ENCODE data around the gene DCAF17.

The DCAF17 gene, protein sequence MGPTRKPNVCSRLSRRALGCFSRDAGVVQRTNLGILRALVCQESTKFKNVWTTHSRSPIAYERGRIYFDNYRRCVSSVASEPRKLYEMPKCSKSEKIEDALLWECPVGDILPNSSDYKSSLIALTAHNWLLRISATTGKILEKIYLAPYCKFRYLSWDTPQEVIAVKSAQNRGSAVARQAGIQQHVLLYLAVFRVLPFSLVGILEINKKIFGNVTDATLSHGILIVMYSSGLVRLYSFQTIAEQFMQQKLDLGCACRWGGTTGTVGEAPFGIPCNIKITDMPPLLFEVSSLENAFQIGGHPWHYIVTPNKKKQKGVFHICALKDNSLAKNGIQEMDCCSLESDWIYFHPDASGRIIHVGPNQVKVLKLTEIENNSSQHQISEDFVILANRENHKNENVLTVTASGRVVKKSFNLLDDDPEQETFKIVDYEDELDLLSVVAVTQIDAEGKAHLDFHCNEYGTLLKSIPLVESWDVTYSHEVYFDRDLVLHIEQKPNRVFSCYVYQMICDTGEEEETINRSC

GRCh38 chr2:171434013-171434989 lies at the start of gene DCAF17:
DCAF17 (plus strand) TSS chr2:171434226; CDS start chr2:171434578, 352 bp downstream.
- H3K4me3 Mint-ChIP-seq = peak within 1 kb of the TSS; percentile 98
- H3K36me3 Mint-ChIP-seq = peaks cover 23% of the 10 kb centered on the region
- no peaks in the 10 kb centered on the region for H3K9me3 Mint-ChIP-seq (ENCODE audit: low read depth)
- H3K4me1 Mint-ChIP-seq (ENCODE audit: low read depth) = peaks cover 54% of the 10 kb centered on the region
- H3K27me3 Mint-ChIP-seq = no peaks in the 10 kb centered on the region
- H3K27ac Mint-ChIP-seq = peak within 1 kb of the TSS; percentile 99

GRCh38 chr2:171386627-171387026 lies 47.4 kb upstream of the DCAF17 start:
- no peaks in the 10 kb centered on the region for H3K9me3 Mint-ChIP-seq (ENCODE audit: low read depth)
- H3K4me1 Mint-ChIP-seq (ENCODE audit: low read depth) = peaks cover 5% of the 10 kb centered on the region
- no peak overlapping the region for H3K27ac Mint-ChIP-seq
- H3K27me3 Mint-ChIP-seq = no peaks in the 10 kb centered on the region
- H3K36me3 Mint-ChIP-seq = peaks cover 37% of the 10 kb centered on the region
- no peak overlapping the region for H3K4me3 Mint-ChIP-seq

- Mint-ChIP-seq H3K9me3 (ENCODE audit: low read depth) (no peaks in the 10 kb centered on the region), H3K4me1 (ENCODE audit: low read depth) (peaks cover 5% of the 10 kb centered on the region), H3K4me3 (no peak overlapping the region), H3K36me3 (peaks cover 37% of the 10 kb centered on the region), H3K27me3 (no peaks in the 10 kb centered on the region), H3K27ac (no peak overlapping the region)
Observed at GRCh38 chr2:171387052-171387451, 47.0 kb upstream of the DCAF17 start.

DNA sequence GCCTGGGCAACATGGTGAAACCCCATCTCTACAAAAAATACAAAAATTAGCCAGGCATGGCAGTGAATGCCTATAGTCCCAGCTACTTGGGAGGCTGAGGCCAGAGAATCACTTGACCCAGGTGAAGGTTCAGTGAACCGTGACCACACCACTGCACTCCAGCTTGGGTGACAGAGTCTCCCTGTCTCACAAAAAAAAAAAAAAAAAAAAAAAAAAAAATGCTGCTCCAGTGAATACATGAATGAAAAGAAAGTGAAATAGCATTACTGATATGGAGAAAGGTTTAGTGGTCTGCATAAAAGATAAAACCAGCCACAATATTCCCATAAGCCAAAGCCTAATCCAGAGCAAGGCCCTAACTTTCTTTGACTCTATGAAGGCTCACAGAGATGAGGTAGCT lies 44.7 kb upstream of the DCAF17 start:
- Mint-ChIP-seq H3K27me3 (no peaks in the 10 kb centered on the region), H3K4me3 (no peak overlapping the region), H3K27ac (no peak overlapping the region), H3K36me3 (peaks cover 33% of the 10 kb centered on the region), H3K4me1 (ENCODE audit: low read depth) (peaks cover 6% of the 10 kb centered on the region), H3K9me3 (ENCODE audit: low read depth) (no peaks in the 10 kb centered on the region)

GRCh38 chr2:171389780-171390179 lies 44.2 kb upstream of the DCAF17 start:
- Mint-ChIP-seq H3K27me3 (no peaks in the 10 kb centered on the region), H3K4me3 (no peak overlapping the region), H3K4me1 (ENCODE audit: low read depth) (peaks cover 6% of the 10 kb centered on the region), H3K27ac (no peak overlapping the region), H3K9me3 (ENCODE audit: low read depth) (no peaks in the 10 kb centered on the region), H3K36me3 (peaks cover 33% of the 10 kb centered on the region)

GRCh38 chr2:171390941-171391516 lies 43.0 kb upstream of the DCAF17 start:
- no peaks in the 10 kb centered on the region for H3K9me3 Mint-ChIP-seq (ENCODE audit: low read depth)
- H3K27me3 Mint-ChIP-seq = no peaks in the 10 kb centered on the region
- peaks cover 5% of the 10 kb centered on the region for H3K4me1 Mint-ChIP-seq (ENCODE audit: low read depth)
- no peak overlapping the region for H3K4me3 Mint-ChIP-seq
- H3K27ac Mint-ChIP-seq = no peak overlapping the region
- peaks cover 27% of the 10 kb centered on the region for H3K36me3 Mint-ChIP-seq

DNA sequence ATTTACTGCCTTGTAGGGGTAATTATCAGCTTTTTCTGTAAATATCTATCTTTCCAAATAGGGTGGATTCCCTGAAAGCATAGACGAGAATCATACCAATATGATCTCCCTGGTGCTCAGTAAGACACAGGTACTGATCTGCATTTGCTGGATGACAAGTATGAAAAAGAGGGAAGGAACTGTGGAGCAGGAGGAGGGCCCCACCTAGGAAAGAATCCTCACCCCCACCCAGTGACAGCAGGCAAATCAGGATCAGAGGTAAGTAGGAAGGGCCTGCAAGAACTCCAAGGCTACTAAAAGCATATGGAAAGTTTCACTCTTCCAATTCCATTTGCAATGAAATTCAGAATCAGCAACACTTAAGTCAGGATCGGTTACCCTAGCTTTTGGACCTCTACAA lies 42.5 kb upstream of the DCAF17 start:
- no peaks in the 10 kb centered on the region for H3K9me3 Mint-ChIP-seq (ENCODE audit: low read depth)
- peaks cover 4% of the 10 kb centered on the region for H3K4me1 Mint-ChIP-seq (ENCODE audit: low read depth)
- no peak overlapping the region for H3K27ac Mint-ChIP-seq
- no peaks in the 10 kb centered on the region for H3K27me3 Mint-ChIP-seq
- H3K36me3 Mint-ChIP-seq = peaks cover 25% of the 10 kb centered on the region
- H3K4me3 Mint-ChIP-seq = no peak overlapping the region

DNA sequence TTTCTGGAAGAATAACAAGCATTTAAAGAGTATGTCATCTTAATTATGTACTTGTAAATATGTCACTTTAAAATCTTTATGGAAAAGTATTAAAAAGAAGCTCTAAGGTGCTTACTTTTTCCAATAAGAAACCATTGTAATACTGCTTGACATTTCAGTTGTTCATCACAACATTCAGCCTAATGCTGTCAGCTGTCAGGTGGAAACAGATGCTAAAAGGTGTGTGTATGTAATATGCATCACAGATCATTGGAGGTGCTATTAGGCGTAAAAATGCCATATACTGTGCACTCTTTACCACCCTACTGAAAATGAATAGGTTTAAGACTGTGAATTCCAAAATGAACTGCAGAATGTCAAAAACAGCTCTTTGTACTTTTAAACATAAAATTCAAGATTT lies 40.5 kb upstream of the DCAF17 start:
- Mint-ChIP-seq H3K27me3 (no peaks in the 10 kb centered on the region), H3K27ac (no peak overlapping the region), H3K4me1 (ENCODE audit: low read depth) (peaks cover 1% of the 10 kb centered on the region), H3K4me3 (no peak overlapping the region), H3K36me3 (peaks cover 22% of the 10 kb centered on the region), H3K9me3 (ENCODE audit: low read depth) (no peaks in the 10 kb centered on the region)

DNA sequence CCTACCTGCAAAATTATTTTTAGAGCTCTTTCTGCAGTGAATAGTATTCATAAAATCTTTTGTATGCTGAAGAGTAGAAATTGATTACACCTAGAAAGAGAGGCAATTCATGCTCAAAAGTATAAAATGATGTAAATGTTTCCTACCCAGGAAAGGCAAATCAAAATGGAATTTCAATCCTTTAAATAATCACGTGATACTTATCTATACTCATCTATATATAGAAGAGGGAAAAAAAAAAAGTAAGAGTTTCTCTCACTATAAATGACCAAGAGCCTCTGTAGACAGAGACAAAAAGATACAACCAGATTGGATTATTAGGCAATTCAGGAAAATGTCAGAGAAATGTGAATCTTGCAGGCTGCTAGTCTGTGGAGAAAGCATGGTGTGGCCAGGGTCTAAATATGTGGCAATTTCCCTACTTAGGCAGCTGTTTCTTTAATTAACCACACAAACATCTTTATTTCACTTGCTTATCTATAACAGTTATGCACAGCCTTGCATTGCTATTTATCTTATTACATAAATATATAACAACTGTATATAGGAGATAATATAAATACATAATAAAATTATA lies 39.8 kb upstream of the DCAF17 start:
- peaks cover 21% of the 10 kb centered on the region for H3K36me3 Mint-ChIP-seq
- no peak overlapping the region for H3K27ac Mint-ChIP-seq
- H3K4me1 Mint-ChIP-seq (ENCODE audit: low read depth) = peaks cover 5% of the 10 kb centered on the region
- no peak overlapping the region for H3K4me3 Mint-ChIP-seq
- H3K9me3 Mint-ChIP-seq (ENCODE audit: low read depth) = no peaks in the 10 kb centered on the region
- H3K27me3 Mint-ChIP-seq = no peaks in the 10 kb centered on the region

DNA sequence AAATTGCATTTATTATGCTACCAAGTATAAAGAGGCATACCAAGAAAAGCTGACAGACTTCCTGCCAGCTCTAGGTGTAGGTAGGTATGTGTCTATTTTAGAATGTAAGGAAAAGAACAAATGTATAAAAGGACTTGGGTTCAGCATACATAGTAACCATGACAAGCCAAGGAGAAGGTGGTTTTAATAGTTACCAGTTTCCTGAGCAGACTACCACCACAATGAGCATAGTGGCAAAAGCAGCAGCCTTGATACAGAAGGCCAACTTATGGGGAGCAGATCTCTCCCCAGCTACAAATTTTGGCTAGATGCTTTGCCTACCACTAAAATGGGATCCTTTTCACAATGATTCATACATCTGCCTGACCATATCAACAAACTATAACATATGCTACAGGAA lies 34.7 kb upstream of the DCAF17 start:
- no peak overlapping the region for H3K4me3 Mint-ChIP-seq
- peaks cover 10% of the 10 kb centered on the region for H3K9me3 Mint-ChIP-seq (ENCODE audit: low read depth)
- no peak overlapping the region for H3K27ac Mint-ChIP-seq
- peaks cover 6% of the 10 kb centered on the region for H3K36me3 Mint-ChIP-seq
- H3K27me3 Mint-ChIP-seq = no peaks in the 10 kb centered on the region
- H3K4me1 Mint-ChIP-seq (ENCODE audit: low read depth) = peaks cover 14% of the 10 kb centered on the region

DNA sequence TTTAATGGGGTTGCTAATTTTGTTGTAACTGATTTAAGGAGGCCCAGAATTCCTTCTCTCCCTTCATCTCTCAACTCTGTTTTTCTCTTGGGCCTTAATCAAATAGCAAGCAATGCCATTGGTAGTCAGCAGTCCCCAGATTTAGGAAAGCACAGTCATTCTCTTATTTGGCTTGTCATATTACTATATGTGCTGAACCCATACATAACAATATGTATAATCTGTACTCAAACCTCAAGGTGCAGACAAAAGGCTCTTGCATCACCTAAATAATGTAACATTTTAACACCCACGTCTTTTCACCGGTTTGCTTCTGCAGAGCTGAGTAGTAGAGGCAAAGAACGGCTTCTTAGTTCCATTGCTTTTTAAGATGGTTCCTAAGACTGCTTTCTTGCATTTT lies 33.6 kb upstream of the DCAF17 start:
- H3K27ac Mint-ChIP-seq = peak overlapping the region; percentile 46

GRCh38 chr2:171401947-171402346 lies 32.1 kb upstream of the DCAF17 start:
- Mint-ChIP-seq H3K36me3 (peaks cover 10% of the 10 kb centered on the region), H3K9me3 (ENCODE audit: low read depth) (peaks cover 10% of the 10 kb centered on the region), H3K27ac (no peak overlapping the region), H3K27me3 (no peaks in the 10 kb centered on the region), H3K4me1 (ENCODE audit: low read depth) (peaks cover 17% of the 10 kb centered on the region), H3K4me3 (no peak overlapping the region)

More for the DNA sequence above, 33.6 kb upstream of the DCAF17 start:
- peaks cover 10% of the 10 kb centered on the region for H3K9me3 Mint-ChIP-seq (ENCODE audit: low read depth)
- H3K4me1 Mint-ChIP-seq (ENCODE audit: low read depth) = peaks cover 14% of the 10 kb centered on the region
- no peaks in the 10 kb centered on the region for H3K27me3 Mint-ChIP-seq
- peaks cover 8% of the 10 kb centered on the region for H3K36me3 Mint-ChIP-seq
- H3K4me3 Mint-ChIP-seq = no peak overlapping the region

- Mint-ChIP-seq H3K27me3 (no peaks in the 10 kb centered on the region), H3K9me3 (ENCODE audit: low read depth) (peaks cover 10% of the 10 kb centered on the region), H3K4me3 (no peak overlapping the region), H3K4me1 (ENCODE audit: low read depth) (peaks cover 26% of the 10 kb centered on the region), H3K36me3 (peaks cover 10% of the 10 kb centered on the region), H3K27ac (no peak overlapping the region)
Observed at GRCh38 chr2:171402906-171403580, 31.0 kb upstream of the DCAF17 start.

- no peak overlapping the region for H3K4me3 Mint-ChIP-seq
- H3K27me3 Mint-ChIP-seq = no peaks in the 10 kb centered on the region
- H3K27ac Mint-ChIP-seq = no peak overlapping the region
- peaks cover 10% of the 10 kb centered on the region for H3K9me3 Mint-ChIP-seq (ENCODE audit: low read depth)
- peaks cover 10% of the 10 kb centered on the region for H3K36me3 Mint-ChIP-seq
- H3K4me1 Mint-ChIP-seq (ENCODE audit: low read depth) = peaks cover 22% of the 10 kb centered on the region
Observed at GRCh38 chr2:171404261-171404660, 29.8 kb upstream of the DCAF17 start.
